Endothelial cell (in vitro differentiated cells): ENCODE data around the gene ERC1. TPM values are rescaled to one million over a fixed set of nuclear protein-coding genes. Genes with fewer than 3 reads are reported as not detected.

Experiments
- DNase-seq: peaks from one replicate; pipeline ENCODE4 v3.0.0; 2021; ENCODE audit warnings: low spot score
- H3K27ac Mint-ChIP-seq: one replicate; pipeline ENCODE4 v1.8.0; 2021; ENCODE audit warnings: mixed read lengths, inconsistent platforms; ENCODE audit not compliant: unreplicated experiment
- H3K27me3 Mint-ChIP-seq: one replicate; pipeline ENCODE4 v1.8.0; 2021; ENCODE audit warnings: mild to moderate bottlenecking, moderate library complexity, mixed read lengths, inconsistent platforms; ENCODE audit not compliant: unreplicated experiment
- H3K36me3 Mint-ChIP-seq: one replicate; pipeline ENCODE4 v1.8.0; 2021; ENCODE audit warnings: mild to moderate bottlenecking, low read depth, mixed read lengths, inconsistent platforms; ENCODE audit not compliant: unreplicated experiment
- H3K4me1 Mint-ChIP-seq: one replicate; pipeline ENCODE4 v1.8.0; 2021; ENCODE audit warnings: mild to moderate bottlenecking, mixed read lengths, inconsistent platforms; ENCODE audit not compliant: unreplicated experiment
- H3K4me3 Mint-ChIP-seq: one replicate; pipeline ENCODE4 v1.8.0; 2021; ENCODE audit warnings: mild to moderate bottlenecking, mixed read lengths, inconsistent platforms; ENCODE audit not compliant: unreplicated experiment
- H3K9me3 Mint-ChIP-seq: one replicate; pipeline ENCODE4 v1.8.0; 2021; ENCODE audit warnings: mixed read lengths, inconsistent platforms; ENCODE audit not compliant: unreplicated experiment
- total RNA-seq: library from RNA; stranded (reverse); fragmentation: NEBNext Ultra II Directional; extraction: Animal tissue kit (Norgen Biotek cat#: 25700); gene quantifications from one replicate; pipeline ENCODE4 v1.2.1, GENCODE V29; 2021; ENCODE audit not compliant: unreplicated experiment
- TF ChIP-seq, protein P1 (sequence below): fragments of 200-600 bp; sonication (generic); IDR thresholded peaks from one replicate; pipeline ENCODE4 v1.5.0; 2021; ENCODE audit warnings: antibody characterized with exemption; ENCODE audit not compliant: unreplicated experiment

Gene ERC1
- total RNA-seq, 1 donor from 2014 or later: 57.9 TPM

DNA sequence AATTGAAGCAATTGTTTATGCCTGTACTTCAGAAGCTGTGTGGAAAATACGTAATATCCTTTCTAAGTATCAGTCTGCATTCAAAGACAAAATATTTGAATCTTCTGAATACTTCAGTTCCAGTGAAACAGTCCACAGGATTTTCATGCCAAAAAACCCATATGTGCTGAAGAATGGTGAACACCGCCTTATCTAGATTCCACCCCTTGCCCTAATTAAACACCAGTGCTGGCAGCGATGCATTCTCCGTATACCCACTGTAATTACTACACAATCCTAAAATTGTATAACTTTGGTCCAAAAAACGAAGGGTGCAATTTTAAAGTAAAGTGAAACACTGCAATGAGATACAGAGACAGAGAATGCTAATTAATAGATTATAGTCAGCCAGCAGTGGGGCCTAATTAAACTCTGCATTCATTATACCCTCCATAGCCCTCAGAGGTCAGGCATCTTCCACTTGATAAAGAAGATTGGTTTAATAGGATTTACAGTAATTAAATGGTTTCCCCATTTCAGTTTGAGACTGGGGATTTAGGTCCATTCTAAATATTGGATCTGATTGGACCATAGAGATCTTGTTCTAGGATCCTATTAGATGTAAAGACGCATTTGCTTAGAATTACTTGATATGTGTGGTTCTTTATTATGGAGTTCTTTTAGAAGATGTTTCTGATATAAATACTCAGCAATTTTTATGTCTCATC is 43.9 kb downstream of the ERC1 start:
- TF ChIP-seq, protein P1, sequence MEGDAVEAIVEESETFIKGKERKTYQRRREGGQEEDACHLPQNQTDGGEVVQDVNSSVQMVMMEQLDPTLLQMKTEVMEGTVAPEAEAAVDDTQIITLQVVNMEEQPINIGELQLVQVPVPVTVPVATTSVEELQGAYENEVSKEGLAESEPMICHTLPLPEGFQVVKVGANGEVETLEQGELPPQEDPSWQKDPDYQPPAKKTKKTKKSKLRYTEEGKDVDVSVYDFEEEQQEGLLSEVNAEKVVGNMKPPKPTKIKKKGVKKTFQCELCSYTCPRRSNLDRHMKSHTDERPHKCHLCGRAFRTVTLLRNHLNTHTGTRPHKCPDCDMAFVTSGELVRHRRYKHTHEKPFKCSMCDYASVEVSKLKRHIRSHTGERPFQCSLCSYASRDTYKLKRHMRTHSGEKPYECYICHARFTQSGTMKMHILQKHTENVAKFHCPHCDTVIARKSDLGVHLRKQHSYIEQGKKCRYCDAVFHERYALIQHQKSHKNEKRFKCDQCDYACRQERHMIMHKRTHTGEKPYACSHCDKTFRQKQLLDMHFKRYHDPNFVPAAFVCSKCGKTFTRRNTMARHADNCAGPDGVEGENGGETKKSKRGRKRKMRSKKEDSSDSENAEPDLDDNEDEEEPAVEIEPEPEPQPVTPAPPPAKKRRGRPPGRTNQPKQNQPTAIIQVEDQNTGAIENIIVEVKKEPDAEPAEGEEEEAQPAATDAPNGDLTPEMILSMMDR: no peak
- no peak overlapping the region for H3K27ac Mint-ChIP-seq
- H3K9me3 Mint-ChIP-seq: no peaks in the 10 kb centered on the region
- H3K4me3 Mint-ChIP-seq: no peak overlapping the region
- H3K36me3 Mint-ChIP-seq: no peaks in the 10 kb centered on the region
- no peaks in the 10 kb centered on the region for H3K4me1 Mint-ChIP-seq
- no peaks in the 10 kb centered on the region for H3K27me3 Mint-ChIP-seq
- DNase-seq: no peak

DNA sequence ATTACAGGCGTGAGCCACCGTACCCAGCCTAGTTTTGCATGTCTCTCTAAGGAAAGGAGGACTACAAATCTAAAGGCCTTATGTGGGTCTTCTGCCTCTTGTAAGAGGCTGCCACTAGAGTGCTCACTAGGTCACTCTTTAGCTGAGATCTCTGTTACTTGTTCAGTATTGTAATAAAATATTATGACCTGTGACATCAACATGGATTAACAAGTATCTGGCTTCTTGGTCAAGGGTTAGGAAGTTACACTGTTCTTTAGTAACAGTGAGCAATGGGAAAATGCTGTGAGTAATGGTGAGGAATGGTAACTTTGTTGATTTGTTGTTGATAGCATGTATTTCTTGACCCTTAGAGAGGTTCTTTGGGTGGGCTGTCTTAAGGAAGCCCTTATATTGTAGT is 50.5 kb downstream of the ERC1 start:
- no peak for DNase-seq
- TF ChIP-seq, protein P1: no peak
- Mint-ChIP-seq H3K27ac (no peak overlapping the region), H3K36me3 (no peaks in the 10 kb centered on the region), H3K27me3 (no peaks in the 10 kb centered on the region), H3K4me1 (no peaks in the 10 kb centered on the region), H3K9me3 (no peaks in the 10 kb centered on the region), H3K4me3 (no peak overlapping the region)

DNA sequence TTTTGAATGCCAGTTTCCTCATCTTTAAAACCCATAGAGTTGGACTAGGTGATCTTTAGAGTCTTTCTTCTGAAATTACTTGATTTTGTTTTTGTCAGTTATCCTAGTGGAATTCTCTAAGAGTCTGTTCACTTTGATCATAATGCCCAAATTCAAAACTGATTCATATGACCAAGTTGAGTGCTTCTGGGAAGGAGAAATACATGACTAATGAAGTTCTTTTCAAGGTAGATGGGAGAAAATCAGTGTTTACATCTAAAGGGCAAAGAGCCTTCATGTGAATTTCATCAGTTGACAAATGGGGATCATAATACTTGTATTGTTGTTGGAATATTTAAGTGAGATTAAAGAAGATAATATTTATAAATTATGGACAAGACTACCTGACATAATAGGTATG is 53.2 kb downstream of the ERC1 start:
- TF ChIP-seq, protein P1: no peak
- Mint-ChIP-seq H3K36me3 (no peaks in the 10 kb centered on the region), H3K27ac (no peak overlapping the region), H3K4me1 (peaks cover 10% of the 10 kb centered on the region), H3K27me3 (no peaks in the 10 kb centered on the region), H3K9me3 (no peaks in the 10 kb centered on the region), H3K4me3 (no peak overlapping the region)
- DNase-seq: no peak

DNA sequence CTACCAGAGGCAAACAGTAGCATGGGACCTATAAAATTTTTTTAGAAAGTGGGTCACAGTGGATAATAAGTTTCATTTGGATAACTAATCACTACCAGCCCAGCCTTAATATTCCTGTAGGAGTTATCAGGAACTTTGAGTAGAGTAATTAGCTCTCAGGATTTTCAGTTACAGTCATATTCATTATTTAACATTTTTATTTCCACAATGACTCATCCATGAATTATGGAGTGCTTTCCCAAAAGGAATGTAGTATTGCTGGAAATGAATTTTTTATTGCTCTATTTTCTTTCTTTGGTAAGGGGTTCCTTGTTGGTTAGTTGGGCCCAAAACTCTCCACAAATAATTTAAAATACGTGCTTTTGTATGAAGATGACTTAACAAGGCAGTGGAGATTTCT is 53.7 kb downstream of the ERC1 start:
- Mint-ChIP-seq H3K9me3 (no peaks in the 10 kb centered on the region), H3K36me3 (no peaks in the 10 kb centered on the region), H3K27me3 (no peaks in the 10 kb centered on the region), H3K27ac (no peak overlapping the region), H3K4me1 (peaks cover 13% of the 10 kb centered on the region), H3K4me3 (no peak overlapping the region)
- TF ChIP-seq, protein P1: no peak
- DNase-seq: no peak

DNA sequence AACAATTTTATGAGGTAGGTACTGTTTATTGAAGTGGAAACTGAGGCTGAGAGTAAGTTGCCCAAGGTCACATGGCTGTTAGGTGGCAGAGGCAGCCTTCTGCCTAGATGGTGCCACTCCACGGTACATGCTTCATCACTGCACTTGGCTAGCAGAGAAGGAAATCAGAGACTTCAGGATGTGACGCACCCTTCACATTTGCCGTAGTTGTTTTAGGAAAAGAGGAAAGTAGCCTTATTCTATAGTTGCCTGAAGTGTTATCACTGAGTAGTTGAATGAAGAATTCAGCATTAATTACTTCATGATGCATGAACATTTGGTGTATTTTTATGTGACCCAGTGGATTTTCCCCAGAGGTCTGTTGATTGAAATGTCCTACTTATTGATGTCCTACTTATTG is 55.7 kb downstream of the ERC1 start:
- no peak for DNase-seq
- Mint-ChIP-seq H3K36me3 (no peaks in the 10 kb centered on the region), H3K27ac (peak overlapping the region; percentile 37), H3K9me3 (no peaks in the 10 kb centered on the region), H3K4me3 (no peak overlapping the region), H3K27me3 (no peaks in the 10 kb centered on the region), H3K4me1 (peaks cover 18% of the 10 kb centered on the region)
- TF ChIP-seq, protein P1: no peak
